ENCODE measurements around the gene NIPAL1.

NIPAL1 gene

DNA sequence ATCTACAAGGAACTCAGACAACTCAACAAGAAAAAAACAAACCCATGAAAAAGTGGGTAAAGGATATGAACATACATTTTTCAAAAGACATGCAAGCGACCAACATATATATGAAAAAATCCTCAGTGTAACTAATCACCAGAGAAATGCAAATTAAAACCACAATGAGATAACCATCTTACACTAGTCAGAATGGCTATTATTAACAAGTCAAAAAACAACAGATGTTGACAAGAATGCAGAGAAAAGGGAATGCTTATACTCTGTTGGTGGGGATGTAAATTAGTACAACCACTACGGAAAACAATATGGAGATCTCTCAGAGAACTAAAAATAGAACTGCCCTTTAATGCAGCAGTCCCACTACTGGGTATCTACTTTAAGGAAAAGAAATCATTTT is 12.1 kb downstream of the NIPAL1 start:
- no peak for DNase-seq

GRCh38 chr4:48030470-48030869 is 13.9 kb downstream of the NIPAL1 start:
- DNase-seq: no peak

DNA sequence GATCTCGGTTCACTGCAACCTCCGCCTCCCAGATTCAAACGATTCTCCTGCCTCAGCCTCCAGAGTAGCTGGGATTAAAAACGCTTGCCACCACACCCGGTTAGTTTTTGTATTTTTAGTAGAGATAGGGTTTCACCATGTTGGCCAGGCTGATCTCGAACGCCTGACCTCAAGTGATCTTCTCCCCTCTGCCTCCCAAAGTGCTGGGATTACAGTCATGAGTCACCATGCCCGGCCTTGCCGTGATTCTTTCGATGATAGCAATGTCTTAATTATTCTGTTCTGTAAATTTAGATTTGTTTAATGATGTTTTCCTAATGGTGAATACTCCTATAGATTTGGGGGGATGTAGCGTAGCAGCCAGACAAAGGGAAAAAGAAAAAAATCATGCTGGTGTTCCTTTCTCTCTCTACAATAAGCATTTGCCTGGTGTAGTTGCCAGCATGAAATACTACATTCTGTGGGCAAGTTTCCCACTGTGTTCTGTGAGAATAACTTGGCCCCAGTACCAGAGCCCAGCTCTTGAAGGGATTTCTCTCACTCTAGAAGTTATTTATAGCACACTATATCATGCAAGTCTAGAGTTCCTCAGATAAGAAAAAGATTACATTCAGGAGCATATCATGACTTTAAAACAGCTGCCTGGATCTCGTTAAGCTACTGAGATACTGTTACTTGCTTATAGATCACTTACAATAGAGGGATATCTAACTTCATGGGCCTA is 15.4 kb downstream of the NIPAL1 start:
- DNase-seq: no peak

DNA sequence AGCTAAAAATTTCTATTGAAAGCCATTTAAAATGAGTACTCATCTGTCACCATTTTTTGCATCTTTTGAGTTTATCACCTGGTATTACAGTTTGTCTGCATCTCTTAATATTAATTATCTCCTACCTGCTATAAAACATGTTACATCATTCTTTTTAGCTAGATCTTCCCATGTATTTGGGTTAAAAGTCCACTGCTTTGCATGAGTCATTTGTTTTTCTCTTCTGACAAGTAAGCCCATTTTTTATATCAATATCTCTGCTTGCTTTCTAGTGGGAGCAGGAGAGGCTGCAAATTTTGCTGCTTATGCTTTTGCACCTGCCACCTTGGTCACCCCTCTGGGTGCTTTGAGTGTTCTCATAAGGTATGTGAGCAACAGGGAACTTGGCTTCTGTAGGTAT is 16.1 kb downstream of the NIPAL1 start:
- no peak for DNase-seq

DNA sequence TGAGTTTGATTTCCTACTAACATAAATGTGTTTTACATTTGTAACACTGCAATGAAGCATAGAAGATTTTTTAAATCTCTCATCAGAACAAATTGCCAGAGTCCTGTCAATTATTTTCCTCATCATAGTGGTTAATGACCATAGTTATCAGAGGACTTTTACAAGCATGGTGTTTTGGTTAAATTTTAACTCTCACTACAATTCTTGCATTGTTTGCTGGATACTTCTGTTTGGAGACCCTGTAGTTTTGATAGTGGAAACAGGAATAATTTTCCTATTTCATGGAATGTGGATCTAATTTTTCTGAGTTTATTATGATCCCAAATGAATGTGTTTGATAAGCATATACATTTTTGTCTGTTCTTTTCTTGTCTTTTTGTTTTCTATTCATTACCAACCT is 16.8 kb downstream of the NIPAL1 start:
- DNase-seq: no peak

DNA sequence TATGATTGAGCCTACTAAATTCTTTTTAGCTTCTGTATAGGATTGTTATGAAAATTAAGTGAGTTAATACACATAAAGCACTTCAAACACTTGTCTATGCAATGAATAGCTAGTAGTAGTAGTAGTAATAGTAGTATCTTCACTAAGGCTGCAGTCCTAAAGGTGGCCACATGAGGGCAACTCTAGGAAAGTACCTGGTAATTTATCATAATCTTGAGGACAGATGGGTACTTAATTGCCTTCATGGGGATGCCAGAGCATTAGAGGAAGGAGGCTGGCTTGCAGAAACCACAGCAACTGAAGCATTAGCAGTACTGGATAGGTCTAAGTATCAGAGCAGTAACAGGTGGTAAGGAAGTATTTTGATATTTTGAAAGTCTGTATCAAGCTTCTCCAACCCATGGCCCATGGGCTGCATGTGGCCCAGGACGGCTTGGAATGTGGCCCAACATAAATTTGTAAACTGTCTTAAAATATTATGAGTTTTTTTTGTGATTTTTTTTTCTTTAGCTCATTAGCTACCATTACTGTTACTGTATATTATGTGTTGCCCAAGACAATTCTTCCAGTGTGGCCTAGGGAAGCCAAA is 17.3 kb downstream of the NIPAL1 start:
- no peak for DNase-seq

DNA sequence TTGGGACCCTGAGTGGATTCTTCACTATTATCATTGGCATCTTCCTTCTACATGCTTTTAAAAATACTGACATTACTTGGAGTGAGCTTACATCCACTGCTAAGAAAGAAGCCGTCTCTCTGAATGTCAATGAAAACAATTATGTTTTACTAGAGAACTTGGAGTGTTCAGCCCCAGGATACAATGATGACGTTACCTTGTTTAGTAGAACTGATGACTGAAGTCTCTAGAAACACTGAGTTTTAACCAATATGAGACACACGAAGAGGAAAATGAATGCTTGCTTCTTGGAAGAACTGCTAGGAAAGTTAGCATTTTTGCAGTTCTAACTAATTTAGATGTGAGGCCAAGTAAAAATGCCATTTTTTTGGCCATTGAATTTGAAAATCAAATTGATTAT is 19.4 kb downstream of the NIPAL1 start:
- DNase-seq: no peak

- DNase-seq: no peak
These were observed 20.5 kb downstream of the NIPAL1 start for GRCh38 chr4:48037117-48037462.

- no peak for DNase-seq
These were observed 22.1 kb downstream of the NIPAL1 start for GRCh38 chr4:48038666-48039065.

DNA sequence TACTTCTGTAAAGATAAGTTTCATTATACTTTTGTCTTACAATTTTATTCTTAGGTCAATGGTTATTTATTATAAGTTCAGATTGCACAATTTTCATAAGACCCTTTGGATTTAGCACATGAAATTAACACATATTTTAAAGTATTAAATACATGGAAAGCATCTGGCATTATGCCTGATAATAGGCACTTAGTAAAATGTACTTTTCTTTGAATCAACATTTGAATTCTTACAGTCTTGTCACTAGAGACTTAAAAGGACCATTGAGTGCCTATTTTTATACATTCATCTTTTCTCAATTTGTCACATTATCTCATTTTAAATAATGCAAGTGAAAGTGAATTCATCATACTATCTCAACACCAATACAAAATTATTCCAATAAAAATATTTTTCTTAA is 23.0 kb downstream of the NIPAL1 start:
- no peak for DNase-seq

- DNase-seq: no peak
These were observed 25.1 kb downstream of the NIPAL1 start for GRCh38 chr4:48041535-48042137.

DNA sequence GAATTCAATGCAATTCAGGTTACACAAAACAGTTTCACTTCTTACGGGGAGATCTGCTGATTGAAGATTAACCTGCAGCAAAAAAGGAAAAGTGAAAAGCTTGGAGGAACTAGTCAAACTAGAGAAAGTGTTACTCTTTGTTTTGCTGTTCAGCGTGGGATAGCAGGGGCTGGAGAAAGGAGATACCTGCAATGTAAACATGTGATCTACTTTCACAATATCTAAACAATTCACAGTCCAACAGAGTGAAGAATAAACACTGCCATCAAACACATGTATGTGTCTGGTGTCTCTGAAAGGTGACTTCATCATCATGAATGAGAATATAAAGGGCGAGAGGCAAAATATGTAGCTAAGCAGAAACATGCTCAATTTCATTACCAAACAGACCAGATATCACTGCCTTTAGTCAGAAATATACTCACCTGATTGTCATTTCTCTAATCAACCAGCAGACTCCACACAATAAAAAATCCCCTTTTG is 26.4 kb downstream of the NIPAL1 start:
- no peak for DNase-seq

- no peak for DNase-seq
These were observed 26.9 kb downstream of the NIPAL1 start for GRCh38 chr4:48043504-48043903.

GRCh38 chr4:48044298-48044697 is 27.7 kb downstream of the NIPAL1 start:
- DNase-seq: no peak

- no peak for DNase-seq
These were observed 29.5 kb downstream of the NIPAL1 start for GRCh38 chr4:48046059-48046458.

GRCh38 chr4:48047421-48047844 is 30.9 kb downstream of the NIPAL1 start:
- peak; percentile 8 for DNase-seq

DNA sequence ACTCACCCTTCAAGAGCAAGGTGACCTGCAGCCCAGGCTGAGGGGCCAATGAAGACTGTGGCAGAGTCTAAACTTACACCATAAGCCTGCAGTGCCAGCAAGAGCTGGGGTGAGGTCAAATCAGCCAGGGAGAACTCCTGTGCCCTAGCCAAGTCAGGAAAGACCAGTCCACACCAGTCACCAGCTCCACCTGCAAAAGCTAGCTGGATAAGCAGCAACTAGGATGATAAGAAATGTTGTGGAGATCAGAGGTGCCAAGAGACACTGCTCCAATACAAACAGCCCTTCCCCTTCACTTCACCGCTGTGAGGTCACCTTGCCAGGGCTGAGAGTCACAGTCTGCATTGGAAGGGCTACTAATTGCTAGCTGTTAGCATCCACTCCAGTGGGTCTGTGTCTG is 31.3 kb downstream of the NIPAL1 start:
- no peak for DNase-seq

DNA sequence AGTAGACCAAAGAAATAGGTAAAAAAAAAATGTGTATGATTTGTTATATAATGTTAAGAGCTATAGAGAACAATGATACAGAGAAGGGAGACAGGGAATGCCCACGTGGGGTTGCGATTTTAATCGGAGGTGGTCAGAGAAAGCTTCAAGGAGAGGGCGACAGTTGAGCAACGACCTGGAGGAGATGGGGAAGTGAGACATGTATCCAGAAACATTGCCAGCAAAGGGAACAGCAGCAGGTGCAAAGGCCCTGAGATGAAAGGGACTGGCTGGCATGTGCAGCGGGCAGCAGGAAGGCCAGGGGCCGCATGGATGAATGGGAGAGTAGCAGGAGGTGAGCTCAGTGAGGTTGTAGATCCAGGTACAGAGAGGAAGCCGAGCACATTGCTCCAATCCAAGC is 32.9 kb downstream of the NIPAL1 start:
- no peak for DNase-seq

DNA sequence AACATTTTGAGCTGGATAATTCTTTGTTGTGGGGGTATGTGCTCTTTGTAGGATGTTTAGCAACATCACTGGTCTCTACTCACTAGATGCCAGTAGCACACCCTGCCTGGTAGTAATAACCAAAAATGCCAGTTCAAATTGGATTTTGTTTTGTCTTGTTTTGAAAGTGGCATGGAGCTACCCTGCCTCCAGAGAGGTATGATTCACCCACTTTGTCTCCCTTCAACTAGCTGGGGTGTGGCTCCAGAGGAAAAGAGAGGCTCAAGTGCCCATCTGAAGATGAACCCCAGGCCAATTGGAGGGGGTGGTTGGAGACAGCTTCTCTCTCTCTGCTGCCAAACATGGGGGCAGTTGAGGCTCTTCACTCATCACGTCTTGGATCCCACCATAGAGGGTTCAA is 34.5 kb downstream of the NIPAL1 start:
- DNase-seq: no peak

DNA sequence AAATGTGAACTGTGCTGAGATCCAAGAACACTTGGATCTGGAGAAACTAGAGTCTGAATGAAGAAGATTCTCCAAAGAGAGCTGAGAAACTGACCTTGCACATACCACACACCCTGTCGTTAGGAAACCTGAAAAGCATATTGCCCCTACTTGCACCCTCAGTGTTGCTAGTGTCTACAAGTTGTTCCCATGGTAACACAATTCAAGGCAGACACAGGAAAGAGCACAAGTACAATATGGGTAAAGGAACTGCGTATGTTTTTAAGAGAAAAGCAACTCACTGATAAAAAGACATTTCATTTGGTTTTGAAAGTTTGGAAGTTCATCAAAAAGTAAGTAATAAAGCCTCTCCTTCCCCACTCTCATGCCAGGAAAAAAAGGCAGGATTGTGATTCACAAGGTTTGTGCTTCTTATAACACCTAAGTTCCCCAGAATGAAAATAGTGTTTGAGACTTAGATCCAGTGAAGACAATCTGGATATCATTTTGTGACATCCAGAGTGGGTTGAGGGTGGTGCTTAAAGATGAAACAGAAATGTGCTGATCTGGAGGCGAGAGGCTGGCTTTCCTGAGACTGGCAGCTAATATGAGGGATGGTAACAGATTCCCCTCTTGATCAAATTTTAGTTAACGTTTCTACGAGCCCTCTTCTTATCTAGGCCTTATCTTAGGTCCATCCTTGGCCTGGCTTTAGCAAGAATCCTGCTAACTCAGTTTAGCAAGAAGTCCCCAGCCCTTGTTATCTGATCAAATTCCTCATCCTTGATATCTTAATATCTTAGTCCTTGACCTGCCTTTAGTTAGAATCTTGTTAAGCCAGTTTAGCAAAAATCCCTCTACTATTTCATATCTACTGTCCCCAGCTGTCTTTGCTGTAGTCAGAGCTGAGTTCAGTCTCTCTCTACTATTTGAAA is 42.3 kb downstream of the NIPAL1 start:
- no peak for DNase-seq

GRCh38 chr4:48064349-48064748 is 47.8 kb downstream of the NIPAL1 start:
- DNase-seq: no peak

DNA sequence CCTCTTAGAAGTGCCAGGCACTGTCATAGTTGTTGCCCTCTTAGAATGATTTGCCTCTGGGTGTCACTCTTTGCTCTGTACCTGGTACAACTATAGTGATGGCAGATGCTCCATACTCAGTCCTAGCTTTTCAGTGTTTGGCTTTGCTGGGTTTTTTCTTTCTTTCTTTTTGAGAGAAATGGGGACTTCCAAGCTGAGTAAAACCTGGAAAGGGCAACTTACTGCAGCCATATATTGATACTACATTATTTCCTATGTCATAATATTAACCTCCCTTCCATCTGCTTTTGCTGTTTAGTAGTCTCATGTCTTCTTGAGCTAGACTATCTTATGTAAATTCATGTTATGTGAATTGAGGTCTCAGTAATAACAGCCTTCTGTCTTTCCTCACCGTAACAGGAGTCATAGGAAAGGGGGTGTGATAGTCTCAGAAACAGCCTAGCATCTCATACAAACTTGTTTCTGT is 49.0 kb downstream of the NIPAL1 start:
- DNase-seq: no peak

DNA sequence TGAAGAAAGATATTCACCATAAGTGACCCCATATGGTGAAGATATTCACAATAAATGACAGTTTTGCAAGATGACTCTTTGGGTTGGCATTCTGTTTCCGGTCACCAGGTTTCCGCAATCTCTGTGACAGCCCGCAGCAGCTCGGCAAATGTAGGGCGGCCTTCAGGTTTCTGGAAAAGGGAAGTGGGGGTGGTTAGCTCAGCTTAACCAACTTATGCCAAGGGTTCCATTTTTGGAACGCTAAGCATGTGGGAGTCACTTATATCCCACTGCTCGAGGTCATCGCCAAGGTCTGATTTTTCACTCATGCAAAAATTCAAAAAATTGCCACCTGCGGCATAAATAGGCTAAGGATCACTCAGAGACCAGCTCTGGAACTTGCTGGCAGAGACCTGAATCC is 51.0 kb downstream of the NIPAL1 start:
- DNase-seq: no peak
